NCI-H82 (cell line): ENCODE results near the gene PARP8.

Experiments
- DNase-seq: peaks from one replicate; lab custom pipeline; 2025; lab: John Stamatoyannopoulos, UW

The PARP8 gene

DNA sequence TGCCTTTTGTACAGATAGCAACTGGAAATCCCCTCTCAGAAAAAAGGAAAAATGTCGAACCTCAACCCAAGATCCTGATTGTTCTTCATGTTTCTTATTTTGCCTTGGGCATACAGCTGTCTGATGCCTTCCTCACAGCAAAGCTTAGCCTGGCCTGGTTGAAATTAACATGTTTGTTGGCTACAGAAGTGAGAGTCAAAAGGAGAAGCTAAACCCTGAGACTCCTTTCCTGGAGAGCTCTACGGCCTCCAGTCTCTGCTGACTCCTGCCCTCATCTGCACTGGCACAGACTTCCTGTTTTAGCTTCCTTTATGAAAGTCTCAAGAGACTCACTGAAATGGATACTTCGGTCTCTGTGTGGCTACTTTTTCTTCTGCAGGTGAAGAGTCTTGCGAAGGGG is 186.7 kb downstream of the PARP8 start:
- DNase-seq = no peak

DNA sequence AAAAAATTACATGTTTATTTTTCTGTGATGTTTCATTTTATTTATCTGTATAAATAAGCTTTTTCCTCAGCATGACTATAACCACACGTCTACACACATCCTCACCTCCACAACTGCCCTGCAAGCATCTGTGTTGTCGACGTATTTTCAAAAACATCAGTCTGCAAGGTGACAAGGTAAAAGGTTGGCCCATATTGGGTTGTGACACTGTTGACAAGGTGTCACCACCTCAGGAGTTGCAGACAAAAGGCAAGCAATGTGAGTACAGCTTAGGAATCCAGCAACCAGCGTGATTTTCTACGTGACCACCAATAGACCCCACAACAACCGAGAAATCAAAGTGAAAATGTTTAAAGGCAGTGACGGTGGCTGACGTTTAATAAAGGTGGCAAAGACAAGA is 187.6 kb downstream of the PARP8 start:
- no peak for DNase-seq

DNA sequence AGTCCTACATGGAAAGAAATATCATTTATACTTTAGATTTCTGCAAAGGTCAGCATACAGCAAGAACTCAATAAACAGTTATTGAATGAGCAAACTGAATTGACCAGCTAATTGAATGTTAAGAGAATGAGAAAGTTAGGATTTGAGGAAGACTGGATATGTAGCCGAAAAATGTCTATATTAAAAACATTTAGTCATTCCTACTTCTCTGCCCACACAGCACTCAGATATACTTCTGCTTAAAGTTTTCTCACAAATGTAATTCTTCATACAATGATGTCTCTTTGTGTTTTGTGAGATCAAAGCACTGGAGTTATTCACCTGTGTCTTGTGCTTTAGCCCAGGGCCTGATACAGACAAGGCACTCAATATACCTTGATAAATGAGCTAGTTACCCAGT is 188.6 kb downstream of the PARP8 start:
- no peak for DNase-seq

DNA sequence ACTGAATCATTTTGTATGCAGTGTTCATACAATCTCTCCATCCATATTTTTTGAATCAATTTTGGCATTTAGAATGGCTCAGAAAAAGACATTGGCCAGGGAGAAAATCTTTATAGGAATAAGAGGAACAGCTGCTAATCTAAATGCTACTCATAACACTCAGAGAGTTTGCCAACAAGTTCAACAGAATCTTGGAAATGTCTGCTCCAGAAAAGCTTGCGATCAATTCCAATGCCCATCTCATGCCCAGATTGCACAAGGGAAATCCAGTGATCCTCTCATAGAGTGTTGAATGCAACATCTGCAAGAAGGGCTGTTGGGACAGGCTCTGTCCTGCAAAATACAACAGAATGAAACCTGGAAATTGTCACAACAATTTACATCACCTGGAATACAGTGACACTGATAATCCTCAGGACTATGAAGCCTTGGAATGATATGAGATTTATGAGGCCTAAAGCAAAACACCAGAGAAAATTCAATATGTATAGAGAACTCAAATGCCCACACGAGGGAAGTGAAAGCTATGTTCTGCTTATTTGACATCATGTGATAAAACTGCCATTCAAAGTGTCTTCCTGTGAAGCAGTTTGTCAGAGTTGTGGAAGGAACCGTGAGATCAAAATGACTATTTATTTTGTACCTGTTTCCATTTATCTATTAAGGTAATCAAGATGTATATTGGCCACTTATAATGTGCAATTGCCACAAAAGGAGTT is 190.1 kb downstream of the PARP8 start:
- no peak for DNase-seq

DNA sequence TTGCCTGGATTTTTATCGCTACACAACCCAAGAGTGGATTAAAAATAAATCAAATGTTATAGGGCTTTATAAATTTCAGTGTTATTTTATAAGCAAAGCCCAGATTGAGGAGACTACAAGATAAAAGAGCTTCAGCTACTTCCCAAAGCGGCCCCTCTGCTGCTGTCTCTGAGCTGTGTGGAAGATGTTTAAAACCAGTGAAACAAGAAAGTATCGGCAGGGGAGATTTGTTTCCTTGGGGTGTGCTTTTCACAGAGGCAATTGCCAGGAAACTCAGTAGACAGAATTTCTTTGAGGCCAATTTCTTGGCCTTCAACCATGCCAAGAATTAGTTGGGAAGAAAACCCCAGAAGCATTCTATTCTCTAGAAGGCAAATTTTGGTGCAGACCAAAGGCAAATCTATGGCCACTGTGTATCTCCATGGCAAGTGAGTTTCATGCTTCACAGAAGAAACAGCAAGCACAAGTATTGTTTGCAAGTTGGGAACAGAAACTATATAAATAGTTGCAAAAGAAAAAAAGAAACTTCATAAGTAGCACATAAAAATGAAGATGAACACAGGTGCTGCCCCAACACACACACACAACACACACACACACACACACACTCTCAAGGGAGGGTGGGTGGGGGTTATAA is 197.2 kb downstream of the PARP8 start:
- DNase-seq = no peak

DNA sequence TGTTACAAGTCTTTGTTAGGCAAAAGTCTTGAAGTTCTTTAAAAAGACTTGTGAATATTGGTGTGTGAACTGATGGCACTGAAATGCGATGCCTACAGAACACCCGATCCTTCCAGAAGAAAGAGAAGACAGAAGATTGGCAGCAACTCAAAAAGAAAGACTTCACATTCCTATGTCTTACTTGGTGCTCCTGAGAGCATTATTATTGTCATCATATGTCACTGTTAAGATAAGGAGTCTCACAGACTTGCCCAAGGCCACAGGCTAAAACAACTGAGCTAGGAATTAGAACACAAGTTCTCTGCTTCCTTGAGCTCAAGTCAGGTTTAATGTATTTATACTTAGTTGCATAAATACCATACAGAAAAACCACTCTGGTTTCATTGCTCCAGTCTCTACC is 198.0 kb downstream of the PARP8 start:
- DNase-seq = no peak

DNA sequence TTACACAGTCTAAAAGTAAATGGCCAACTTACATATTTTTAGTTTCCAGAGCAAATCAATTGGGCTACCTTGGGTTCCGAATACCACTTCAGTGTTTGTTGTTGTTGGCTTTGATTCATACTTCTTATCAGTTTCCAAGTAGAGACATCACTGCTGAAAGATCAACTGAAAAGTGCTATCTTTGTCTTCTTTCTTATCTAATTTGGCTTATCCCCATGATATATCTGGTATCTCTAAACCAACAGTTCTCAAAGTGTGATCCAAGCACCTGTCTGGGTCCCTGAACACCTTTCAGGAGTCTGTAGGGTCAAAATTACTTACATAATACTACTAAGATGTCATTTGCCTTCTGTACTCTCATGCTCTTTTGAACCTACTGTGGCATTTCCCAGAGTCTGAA is 200.0 kb downstream of the PARP8 start:
- no peak for DNase-seq

DNA sequence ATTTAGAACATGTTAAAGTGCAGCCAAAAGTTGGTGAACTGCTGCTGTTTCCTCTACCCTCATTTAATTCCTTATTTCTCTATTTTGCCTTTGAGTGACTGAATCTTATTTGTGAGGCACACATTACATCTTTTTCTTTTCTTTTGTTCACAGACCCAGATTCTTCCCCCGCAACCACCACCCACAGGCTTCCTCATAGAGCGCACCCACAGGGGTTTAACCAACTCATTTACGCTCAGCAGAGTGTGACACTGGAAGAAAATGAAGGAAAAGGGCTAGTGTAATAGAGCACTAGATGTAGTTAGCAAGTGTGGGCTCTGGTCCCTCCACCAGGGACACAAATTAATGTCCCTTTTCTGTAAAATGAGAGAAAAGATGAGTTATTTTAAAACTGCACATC is 200.7 kb downstream of the PARP8 start:
- no peak for DNase-seq

DNA sequence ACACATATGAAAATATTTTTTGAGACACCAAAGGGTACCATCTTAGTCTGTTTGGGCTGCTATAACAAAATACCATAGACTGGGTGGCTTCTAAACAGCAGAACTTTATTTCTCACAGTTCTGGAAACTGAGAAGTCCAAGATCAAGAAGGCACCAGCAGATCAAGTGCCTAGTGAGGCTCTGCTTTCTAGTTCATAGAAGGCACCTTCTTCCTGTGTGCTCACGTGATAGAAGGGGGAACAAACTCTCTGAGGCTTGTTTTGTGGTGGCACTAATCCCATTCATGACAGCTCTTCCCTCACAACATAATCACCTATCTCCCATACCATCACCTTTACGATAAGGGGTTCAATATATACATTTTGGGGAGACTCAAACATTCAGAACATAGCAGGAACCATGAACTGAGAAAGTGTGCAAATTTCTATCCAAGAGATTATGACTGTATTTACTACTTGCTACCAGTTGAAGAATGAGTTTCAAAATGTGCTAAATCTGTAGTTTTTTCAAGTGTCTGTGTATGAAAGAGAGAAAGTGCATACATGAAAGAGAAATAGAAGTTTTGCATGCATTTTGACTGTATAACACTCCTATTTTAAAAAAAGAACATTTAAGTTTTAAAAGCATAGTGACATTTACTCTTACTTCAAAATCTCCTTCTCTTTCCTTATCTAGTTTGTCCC is 207.3 kb downstream of the PARP8 start:
- no peak for DNase-seq

DNA sequence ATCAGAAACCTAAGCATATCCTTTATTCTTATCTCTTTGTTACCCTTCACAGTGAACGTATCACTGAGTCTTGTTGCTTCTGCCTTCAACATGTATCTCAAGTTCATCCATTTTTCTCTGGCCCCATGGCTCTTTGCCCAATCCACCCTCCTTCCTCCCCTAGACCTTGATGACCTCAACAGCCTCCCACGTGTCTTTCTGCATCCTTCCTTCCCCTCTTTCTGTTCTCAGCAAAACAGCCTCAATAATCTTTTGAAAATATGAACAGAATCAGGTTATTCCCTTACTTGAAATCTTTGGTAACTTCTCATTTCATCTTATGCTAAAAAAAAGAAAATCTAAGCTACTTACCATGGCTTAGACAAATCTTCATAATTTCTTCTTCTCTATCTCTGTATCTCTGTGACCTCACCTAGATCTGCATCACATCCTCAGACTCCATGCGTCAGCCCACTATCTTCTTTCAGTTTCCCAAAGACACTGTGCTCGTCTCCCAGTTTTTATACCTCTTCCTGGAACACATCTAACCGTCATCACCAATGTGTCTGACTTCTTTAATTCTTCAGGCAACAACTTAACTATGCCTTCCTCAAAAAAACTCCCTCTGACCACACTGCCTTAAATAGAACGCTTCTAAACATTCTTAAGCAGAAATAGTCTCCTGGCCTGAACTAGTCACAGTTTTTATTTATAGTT is 208.0 kb downstream of the PARP8 start:
- DNase-seq = no peak

DNA sequence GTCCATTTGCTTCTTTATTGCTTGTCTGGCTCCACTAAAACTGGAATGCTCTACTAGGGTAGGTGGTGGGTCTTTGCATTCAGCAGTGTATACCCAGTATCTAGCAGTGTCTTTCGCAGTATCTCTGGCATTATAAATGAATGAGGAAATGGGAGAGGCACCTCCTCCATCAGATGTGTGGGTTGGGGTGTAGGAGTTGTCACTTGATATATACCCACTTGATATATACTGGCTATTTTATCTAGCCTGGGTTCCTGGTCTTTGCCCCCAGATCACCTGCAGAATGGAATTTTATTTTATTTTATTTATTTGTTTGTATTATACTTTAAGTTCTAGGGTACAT is 208.5 kb downstream of the PARP8 start:
- no peak for DNase-seq

DNA sequence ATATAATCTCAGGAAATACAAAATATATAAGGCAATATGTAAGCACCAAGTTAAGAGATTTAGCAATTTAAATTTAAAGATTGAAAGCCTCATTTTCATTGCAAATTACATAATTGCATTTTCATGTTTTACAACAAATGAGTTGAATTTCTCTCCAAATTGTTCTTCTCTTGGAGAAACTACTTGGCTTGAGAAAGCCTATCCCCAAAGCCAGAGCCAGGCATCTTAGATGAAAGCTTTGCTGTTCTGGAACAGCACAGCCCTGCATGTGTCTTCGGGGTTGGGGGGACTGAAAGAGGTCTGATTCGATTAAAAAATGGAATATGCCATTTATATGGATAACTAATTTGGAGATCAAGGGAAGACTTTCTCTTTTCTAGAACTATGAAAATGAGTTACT is 212.0 kb downstream of the PARP8 start:
- no peak for DNase-seq

DNA sequence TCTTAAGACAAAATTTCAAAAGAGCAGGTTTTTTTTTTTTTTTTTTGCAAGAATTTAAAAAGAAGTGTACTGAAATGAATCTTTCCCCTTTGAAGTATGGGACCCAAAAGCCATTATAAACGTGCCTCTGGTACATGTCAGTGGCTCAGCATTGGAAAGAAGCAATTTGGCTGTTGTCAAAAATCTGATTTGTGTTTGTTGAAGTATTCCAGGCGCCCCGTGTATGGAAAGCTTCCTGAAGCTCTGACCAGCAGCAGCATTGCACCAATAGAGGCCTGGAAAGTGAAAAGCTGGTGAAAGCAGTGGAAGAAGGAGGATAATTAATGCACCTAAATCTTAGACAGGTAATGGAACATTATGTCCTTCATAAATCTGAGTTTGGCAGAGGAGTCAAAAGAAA is 215.0 kb downstream of the PARP8 start:
- no peak for DNase-seq

DNA sequence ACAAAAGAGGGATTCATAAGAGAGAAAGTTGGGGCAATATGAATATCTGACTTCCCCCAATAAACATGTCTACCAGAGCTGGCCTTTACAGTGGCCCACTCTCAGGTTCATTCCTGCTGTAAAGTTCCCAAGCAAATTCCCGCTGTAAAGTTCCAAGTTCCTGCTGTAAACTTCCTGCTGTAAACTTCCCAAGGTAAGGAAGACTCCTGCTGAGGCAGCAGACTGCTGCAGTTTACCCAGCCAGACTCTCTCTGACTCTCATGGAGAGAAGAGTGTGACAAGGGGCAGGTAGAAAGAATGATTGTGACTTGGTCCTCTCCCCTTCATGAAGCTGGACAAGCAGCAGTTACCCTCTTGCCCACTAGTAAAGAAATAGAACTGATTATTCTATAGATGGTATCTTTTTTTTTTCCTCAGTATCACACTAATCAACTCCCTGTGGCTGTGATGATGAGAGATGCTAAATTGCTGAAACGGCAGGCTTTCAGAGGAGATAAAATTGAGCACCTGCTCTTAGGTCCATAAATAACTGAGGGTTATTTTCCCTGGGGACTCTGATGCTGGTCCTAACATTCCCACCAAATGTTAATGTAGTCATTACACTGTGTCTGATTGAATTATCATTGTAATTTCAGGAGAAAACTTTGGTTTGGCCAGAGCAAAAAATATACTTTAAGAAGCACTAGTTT is 220.4 kb downstream of the PARP8 start:
- DNase-seq = no peak

DNA sequence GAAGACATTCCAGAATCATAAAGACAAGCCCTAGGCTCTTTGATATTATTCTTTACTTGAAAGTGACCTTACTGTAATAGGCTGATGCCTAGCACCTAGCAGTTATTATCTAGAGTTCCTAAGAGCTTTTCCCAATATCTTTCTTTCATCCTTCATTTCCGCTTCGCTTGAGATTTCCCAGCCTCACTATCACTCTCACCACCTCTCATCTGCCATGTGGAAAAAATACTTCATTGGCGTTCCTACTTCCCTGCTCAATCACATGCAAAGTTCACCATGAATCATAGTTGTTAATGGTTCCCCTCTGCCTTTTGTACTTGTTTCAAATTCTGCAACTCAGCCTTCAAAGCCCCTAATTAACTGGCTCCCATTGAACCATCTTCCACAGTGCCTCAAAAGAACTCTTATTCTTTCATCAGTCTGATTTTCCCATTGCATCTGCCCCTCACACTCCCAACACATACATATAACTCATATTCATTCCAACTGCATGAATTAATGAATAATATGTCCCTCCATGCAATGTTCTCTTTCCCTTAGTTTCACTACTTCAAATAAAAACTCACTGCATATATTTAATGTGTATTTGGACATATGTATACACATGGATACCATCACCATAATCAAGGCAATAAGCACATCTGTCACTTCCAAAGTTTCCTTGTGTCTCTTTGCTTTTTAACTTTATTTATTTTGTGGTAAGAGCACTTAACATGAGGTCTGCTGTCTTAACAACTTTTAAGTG is 221.6 kb downstream of the PARP8 start:
- DNase-seq = no peak

DNA sequence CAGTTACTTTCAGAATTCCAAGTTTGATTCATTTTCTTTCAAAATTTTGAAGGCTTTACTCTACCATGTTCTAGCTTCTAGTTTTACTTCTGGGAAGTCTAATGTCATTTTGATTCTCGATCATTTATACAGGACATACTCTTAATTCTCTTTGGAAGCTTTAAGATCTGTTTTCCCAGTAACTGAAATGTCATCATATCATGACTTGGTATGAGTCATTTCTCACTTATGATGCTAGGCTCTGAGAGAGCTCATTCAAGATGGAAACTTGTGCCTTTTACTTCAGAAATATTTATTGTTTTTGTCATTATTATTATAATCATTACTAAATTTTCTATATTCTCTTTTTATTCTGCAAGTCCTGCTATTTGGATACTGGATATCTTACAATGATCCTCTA is 222.3 kb downstream of the PARP8 start:
- no peak for DNase-seq

DNA sequence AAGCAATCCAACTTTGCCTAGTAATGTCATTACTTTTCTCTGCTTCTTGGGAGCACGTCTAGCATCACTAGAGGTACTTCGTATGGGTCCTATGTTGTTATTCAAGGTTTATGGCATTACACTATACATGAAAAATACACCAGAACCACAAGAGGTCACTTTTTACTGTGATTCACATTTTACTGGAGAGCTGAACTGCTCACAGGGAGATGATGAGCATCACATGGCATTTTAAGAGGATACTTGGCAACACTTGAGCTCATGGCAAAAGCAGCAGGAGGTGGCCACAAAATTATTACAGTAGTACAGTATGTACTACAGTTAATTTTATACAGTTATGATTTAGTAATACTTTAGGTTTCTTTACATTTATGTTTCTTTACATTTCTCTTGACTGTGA is 223.4 kb downstream of the PARP8 start:
- DNase-seq = no peak
